Measurements from ENCODE around the gene PRDM2. TPM values are rescaled to one million over a fixed set of nuclear protein-coding genes. Genes with fewer than 3 reads are reported as not detected.

Gene PRDM2
- total RNA-seq, 4 donors from 2014 or later = 32.6 to 48.1 (median 38.0) TPM

DNA sequence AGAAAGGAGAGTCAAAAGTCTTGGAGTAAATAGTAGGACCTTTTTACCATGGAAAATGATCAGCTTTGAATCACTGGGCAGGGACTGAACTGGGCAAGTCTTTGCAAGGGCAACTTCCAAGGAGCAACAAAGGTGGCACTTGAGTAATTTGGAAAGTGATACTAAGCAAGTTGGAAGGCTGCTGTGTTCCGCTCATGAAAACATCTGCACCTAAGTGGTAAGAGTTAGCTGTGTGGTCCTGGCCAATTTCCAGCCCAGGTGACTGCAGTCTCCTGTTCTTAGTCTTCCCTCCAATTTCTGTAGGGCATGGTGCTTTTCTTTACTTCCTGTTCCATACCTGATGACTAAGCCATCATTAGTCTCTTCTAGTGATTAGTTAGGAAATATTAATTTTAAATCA is 35.5 kb upstream of the PRDM2 start:
- TF ChIP-seq, protein P1, sequence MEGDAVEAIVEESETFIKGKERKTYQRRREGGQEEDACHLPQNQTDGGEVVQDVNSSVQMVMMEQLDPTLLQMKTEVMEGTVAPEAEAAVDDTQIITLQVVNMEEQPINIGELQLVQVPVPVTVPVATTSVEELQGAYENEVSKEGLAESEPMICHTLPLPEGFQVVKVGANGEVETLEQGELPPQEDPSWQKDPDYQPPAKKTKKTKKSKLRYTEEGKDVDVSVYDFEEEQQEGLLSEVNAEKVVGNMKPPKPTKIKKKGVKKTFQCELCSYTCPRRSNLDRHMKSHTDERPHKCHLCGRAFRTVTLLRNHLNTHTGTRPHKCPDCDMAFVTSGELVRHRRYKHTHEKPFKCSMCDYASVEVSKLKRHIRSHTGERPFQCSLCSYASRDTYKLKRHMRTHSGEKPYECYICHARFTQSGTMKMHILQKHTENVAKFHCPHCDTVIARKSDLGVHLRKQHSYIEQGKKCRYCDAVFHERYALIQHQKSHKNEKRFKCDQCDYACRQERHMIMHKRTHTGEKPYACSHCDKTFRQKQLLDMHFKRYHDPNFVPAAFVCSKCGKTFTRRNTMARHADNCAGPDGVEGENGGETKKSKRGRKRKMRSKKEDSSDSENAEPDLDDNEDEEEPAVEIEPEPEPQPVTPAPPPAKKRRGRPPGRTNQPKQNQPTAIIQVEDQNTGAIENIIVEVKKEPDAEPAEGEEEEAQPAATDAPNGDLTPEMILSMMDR (IDR thresholded peaks at IDR 0.05; ENCODE audit: low read depth) = no peak

DNA sequence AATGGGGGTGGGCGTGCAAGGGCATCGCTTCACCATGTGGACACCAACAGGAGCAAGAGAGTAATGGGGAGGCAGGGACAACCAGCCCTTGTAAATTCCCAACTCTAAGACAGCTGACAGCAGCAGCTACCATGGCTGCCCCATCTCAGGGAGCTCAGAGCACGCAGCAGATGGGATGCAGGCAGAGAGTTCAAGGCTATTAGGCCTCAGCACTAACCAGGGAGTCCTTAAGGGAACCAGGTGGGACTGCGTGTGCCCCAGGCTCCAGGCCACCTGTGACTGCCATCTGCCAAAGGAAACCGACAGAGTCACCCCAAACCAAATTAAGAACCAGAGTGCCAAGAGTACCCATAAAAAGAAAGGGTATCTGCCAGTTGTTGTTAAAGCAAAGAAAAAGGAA is 33.7 kb upstream of the PRDM2 start:
- TF ChIP-seq, protein P1 (IDR thresholded peaks at IDR 0.05; ENCODE audit: low read depth) = no peak

DNA sequence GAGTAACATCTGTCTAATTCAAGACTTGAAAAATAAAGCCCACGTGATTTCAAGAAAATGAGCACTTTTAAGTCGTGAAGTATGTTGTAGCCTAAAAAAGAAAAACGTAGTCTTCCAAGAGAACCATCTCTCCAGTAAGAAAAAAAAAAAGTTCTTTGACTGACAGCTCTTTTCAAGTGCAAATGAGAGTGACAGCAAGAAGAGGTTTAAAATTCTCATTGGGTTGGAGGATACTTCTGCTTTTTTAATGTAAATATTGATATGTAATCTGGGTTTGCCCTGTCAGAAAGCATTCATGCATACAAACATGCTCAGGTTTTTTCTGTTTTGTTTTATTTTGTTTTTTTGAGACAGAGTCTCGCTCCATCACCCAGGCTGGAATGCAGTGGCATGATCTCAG is 32.3 kb upstream of the PRDM2 start:
- TF ChIP-seq, protein P1 (IDR thresholded peaks at IDR 0.05; ENCODE audit: low read depth) = no peak

DNA sequence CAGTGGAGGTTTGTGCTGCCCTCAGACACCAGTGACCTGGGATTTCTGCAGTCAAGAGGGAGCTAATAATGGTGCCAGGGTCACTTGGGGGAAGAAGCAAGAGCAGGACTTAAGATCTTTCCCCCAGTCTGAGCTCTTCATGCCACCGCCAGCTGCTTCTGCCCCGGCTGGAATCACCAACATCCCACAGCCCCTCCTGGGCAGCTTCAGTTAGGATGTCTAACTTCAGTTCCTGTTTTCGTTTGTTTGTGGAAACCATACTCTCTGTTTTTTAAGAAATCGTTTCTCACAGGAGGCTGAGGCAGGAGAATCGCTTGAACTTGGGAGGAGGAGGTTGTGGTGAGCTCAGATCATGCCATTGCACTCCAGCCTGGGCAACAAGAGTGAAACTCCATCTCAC is 25.6 kb upstream of the PRDM2 start:
- TF ChIP-seq, protein P1 (IDR thresholded peaks at IDR 0.05; ENCODE audit: low read depth) = no peak

DNA sequence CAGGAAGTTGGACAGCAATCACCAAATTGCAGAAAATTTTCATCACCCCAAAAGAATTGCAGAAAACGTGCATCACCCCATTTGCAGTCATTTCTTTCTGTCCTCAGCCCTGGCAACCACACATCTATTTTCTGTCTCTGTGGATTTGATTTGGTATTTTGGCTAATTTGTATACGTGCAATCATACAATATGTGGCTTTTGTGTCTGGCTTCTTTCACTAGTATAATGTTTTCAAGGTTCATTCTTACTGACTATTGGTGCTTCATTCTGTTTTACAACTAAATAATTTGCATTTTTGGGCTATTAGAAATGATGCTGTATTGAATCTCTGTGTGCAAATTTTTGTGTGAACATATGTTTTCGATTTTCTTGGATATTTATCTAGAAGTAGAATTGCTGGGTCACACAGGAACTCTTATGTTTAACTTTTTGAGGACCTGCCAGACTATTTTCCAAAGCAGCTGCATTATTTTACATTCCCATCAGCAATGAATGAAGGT is 24.8 kb upstream of the PRDM2 start:
- TF ChIP-seq, protein P1 (IDR thresholded peaks at IDR 0.05; ENCODE audit: low read depth) = no peak

DNA sequence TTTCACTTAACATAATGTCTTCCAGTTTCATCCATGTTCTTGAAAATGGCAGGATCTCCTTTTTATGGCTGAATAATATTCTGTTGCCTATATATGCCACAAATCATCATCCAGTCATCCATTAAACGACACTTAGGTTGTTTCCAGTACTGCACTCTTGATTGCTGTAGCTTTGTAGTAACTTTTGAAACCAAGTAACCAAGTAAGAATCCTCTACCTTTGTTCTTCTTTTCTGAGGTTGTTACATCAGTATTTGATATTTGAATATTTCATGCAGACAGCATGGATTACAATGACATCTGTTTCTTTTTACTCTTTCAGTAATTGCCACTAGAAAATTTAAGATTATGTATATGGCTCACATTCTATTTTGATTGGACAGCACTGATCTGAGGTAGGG is 22.1 kb upstream of the PRDM2 start:
- TF ChIP-seq, protein P1 (IDR thresholded peaks at IDR 0.05; ENCODE audit: low read depth) = no peak

DNA sequence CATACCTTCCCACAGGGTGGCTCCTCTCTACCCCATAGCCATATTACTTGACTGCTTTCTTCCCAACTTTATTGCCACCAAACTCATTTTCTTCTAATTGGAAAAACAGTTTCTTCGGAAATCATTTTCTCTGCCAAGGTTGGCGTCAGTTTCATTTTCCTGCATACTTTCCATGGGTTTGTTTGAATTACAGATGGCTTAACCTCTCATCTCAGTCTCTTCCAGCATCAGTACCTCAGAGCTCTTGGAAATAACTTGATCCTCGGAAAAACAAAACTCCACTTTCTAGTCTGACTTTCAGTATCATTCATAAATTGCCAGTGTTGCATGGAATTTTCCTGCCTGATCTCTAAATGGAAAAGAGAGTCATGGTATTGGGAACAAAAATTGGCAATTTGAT is 20.3 kb upstream of the PRDM2 start:
- TF ChIP-seq, protein P1 (IDR thresholded peaks at IDR 0.05; ENCODE audit: low read depth) = no peak
